Mesenchymal stem cell (in vitro differentiated cells and primary cell): ENCODE measurements around the gene ST8SIA2.

Experiments used
- DNase-seq: peaks from one replicate; pipeline ENCODE4 v3.0.0-alpha.2; 2013
- H2AFZ ChIP-seq: one replicate; pipeline ENCODE4 v1.6.1; 2013; ENCODE audit warnings: low read depth, mild to moderate bottlenecking, control low read depth, inconsistent platforms, low read length, moderate library complexity
- H2AK5ac ChIP-seq: 2 replicates; pipeline ENCODE4 v1.6.1; 2013; ENCODE audit warnings: low read length, moderate library complexity, mild to moderate bottlenecking, inconsistent platforms; ENCODE audit not compliant: severe bottlenecking
- H2BK120ac ChIP-seq: one replicate; pipeline ENCODE4 v1.6.1; 2013; ENCODE audit warnings: low read depth, mild to moderate bottlenecking, inconsistent platforms, low read length, moderate library complexity
- H2BK12ac ChIP-seq, 2 experiments: one replicate each; pipeline ENCODE4 v1.6.1; 2013; ENCODE audit warnings: inconsistent platforms in 2 of 2, low read length in 2 of 2, mild to moderate bottlenecking in 2 of 2, moderate library complexity in 2 of 2, control low read depth in 1 of 2
- H2BK15ac ChIP-seq: one replicate; pipeline ENCODE4 v1.6.1; 2013; ENCODE audit warnings: mild to moderate bottlenecking, low read depth, inconsistent platforms; ENCODE audit not compliant: poor library complexity, severe bottlenecking
- H2BK5ac ChIP-seq: 2 replicates; pipeline ENCODE4 v1.6.1; 2013; ENCODE audit warnings: low read depth, mild to moderate bottlenecking, low read length, control low read depth, inconsistent platforms; ENCODE audit not compliant: poor library complexity, severe bottlenecking
- H3K14ac ChIP-seq, 2 experiments: one replicate each; pipeline ENCODE4 v1.6.1; 2013; ENCODE audit warnings: inconsistent platforms in 2 of 2, low read length in 2 of 2, control low read depth in 1 of 2, mild to moderate bottlenecking in 1 of 2, moderate library complexity in 1 of 2
- H3K18ac ChIP-seq, 2 experiments: one replicate each; pipeline ENCODE4 v1.6.1; 2013; ENCODE audit warnings: inconsistent platforms in 2 of 2, low read length in 2 of 2, control low read depth in 1 of 2, low read depth in 1 of 2, mild to moderate bottlenecking in 1 of 2
- H3K23ac ChIP-seq, 2 experiments: one replicate each; pipeline ENCODE4 v1.6.1; 2013; ENCODE audit warnings: inconsistent platforms in 2 of 2, low read length in 2 of 2, mild to moderate bottlenecking in 2 of 2, moderate library complexity in 2 of 2, control low read depth in 1 of 2
- H3K27ac ChIP-seq: 2 replicates; pipeline ENCODE4 v1.5.1; 2013; ENCODE audit warnings: mild to moderate bottlenecking, moderate library complexity, low read length, control low read depth, inconsistent platforms; ENCODE audit not compliant: poor library complexity, severe bottlenecking
- H3K27me3 ChIP-seq, 2 experiments: 2 replicates each; pipeline versions ENCODE4 v1.6.1 to v1.7.0; 2013; ENCODE audit warnings: low read length in 2 of 2, mild to moderate bottlenecking in 2 of 2, moderate library complexity in 2 of 2, control low read depth in 1 of 2, inconsistent platforms in 1 of 2; ENCODE audit not compliant: control insufficient read depth in 1 of 2, insufficient read depth in 1 of 2
- H3K36me3 ChIP-seq, 2 experiments: 2 replicates each; pipeline versions ENCODE4 v1.6.1 to v1.7.0; 2013; ENCODE audit warnings: low read length in 2 of 2, control low read depth in 1 of 2, inconsistent platforms in 1 of 2, low read depth in 1 of 2, mild to moderate bottlenecking in 1 of 2; ENCODE audit not compliant: insufficient read depth in 2 of 2, control insufficient read depth in 1 of 2
- H3K4ac ChIP-seq, 2 experiments: one replicate each; pipeline ENCODE4 v1.6.1; 2013; ENCODE audit warnings: inconsistent platforms in 2 of 2, low read length in 2 of 2, mild to moderate bottlenecking in 2 of 2, moderate library complexity in 2 of 2, control low read depth in 1 of 2, low read depth in 1 of 2
- H3K4me1 ChIP-seq: 2 replicates; pipeline ENCODE4 v1.6.1; 2013; ENCODE audit warnings: low read depth, low read length, control low read depth; ENCODE audit not compliant: control insufficient read depth, insufficient read depth
- H3K4me2 ChIP-seq: 2 replicates; pipeline ENCODE4 v1.6.1; 2013; ENCODE audit warnings: low read length, mild to moderate bottlenecking, inconsistent platforms; ENCODE audit not compliant: poor library complexity, severe bottlenecking
- H3K4me3 ChIP-seq, 2 experiments: 2 replicates each; pipeline versions ENCODE4 v1.5.1 to v1.7.0; 2013; ENCODE audit warnings: low read length in 2 of 2, mild to moderate bottlenecking in 2 of 2, control low read depth in 1 of 2, low read depth in 1 of 2; ENCODE audit not compliant: insufficient read depth in 1 of 2
- H3K79me1 ChIP-seq: replicated peaks from 2 replicates; pipeline ENCODE4 v1.6.1; 2013; ENCODE audit warnings: mild to moderate bottlenecking, control low read depth, low read length, inconsistent platforms; ENCODE audit not compliant: poor library complexity, severe bottlenecking
- H3K9ac ChIP-seq: 2 replicates; pipeline ENCODE4 v1.7.0; 2013; ENCODE audit warnings: mild to moderate bottlenecking, low read length, moderate library complexity
- H3K9me3 ChIP-seq: 2 replicates; pipeline ENCODE4 v1.7.0; 2013; ENCODE audit warnings: mild to moderate bottlenecking, low read length; ENCODE audit not compliant: control insufficient read depth
- H4K8ac ChIP-seq: one replicate; pipeline ENCODE4 v1.6.1; 2013; ENCODE audit warnings: inconsistent platforms, mild to moderate bottlenecking, low read length, moderate library complexity
- H4K91ac ChIP-seq: one replicate; pipeline ENCODE4 v1.6.1; 2013; ENCODE audit warnings: mild to moderate bottlenecking, low read length, inconsistent platforms
- WGBS: methylation state at CpG from one replicate; pipeline ENCODE4 v1.1.7; 2013; ENCODE audit warnings: mixed read lengths; 5-methylcytosine and 5-hydroxymethylcytosine counted together

Gene ST8SIA2

DNA sequence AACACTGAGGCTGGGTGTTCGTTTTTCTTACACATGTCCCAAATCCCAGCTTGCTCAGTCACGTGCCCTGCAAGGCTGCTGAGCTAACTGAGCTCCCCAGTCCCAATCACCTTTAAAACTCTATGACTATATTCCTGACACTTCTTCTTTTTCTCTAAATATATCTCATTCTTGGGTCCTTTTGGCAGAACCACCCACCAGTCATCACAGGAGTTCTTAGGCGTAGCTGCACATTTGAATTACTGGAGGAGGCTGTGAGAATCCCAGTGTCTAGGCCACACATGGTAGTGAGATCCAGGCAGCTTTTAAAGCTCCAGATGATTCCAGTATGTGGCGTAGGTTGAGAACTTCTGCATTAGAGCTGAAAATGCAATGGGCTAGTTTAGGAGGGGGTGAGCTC, 66.3 kb downstream of the ST8SIA2 start:
- H3K14ac ChIP-seq: no peak overlapping the region
- H4K8ac ChIP-seq: no peak overlapping the region
- H3K4me2 ChIP-seq: no peak overlapping the region
- H3K9me3 ChIP-seq: no peaks in the 10 kb centered on the region
- no peaks in the 10 kb centered on the region for H3K4me1 ChIP-seq
- 80% methylated on average over 4 of the region's 4 CpGs for WGBS
- no peaks in the 10 kb centered on the region for H3K36me3 ChIP-seq
- DNase-seq: no peak
- H3K79me1 ChIP-seq: no peaks in the 10 kb centered on the region
- H3K9ac ChIP-seq: no peak overlapping the region
- H3K27ac ChIP-seq: no peak overlapping the region
- no peak overlapping the region for H2AFZ ChIP-seq
- H3K23ac ChIP-seq: no peak overlapping the region
- H3K27me3 ChIP-seq: peaks cover 0 to 25% of the 10 kb centered on the region in 2 experiments
- H2BK12ac ChIP-seq: no peak overlapping the region
- H2BK5ac ChIP-seq: no peak overlapping the region
- H4K91ac ChIP-seq: no peak overlapping the region
- H2BK120ac ChIP-seq: no peak overlapping the region
- no peak overlapping the region for H2AK5ac ChIP-seq
- no peak overlapping the region for H2BK15ac ChIP-seq
- no peak overlapping the region for H3K4me3 ChIP-seq
- no peak overlapping the region for H3K18ac ChIP-seq
- no peak overlapping the region for H3K4ac ChIP-seq

DNA sequence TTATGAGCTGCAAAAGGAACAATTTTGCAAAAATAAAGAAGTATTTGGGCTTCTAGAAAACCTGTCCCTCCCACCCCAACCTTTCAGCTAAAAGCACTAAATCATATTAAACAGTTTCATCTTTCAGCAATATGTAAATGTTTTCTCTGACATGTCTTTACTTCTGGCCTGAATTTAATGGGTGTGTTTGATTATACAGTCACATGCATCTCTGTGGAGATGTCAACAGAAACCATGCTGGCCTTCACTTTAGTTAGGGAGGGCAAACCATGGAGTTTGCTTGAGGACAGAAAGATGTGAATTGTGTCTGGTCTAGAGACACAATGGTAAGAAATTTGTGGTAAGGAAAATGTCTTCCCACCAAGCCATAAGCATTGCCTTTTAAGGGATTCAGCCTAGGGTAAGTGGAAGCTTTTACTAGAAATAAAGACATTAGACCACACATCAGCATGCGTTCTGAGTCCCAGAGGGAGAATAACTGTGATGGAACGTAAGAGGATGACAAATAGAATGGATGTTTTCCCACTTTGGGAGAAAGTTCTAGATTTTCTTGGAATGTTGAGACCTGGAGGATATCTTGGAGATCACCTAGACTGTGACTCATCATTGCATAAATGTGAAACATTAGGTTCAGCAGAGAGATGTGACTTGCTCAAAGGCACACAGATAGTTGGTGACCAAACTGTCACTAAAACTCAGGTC, 68.9 kb downstream of the ST8SIA2 start:
- 75% methylated on average over 2 of the region's 2 CpGs for WGBS
- Histone ChIP-seq H3K14ac (no peak overlapping the region), H2AFZ (no peak overlapping the region), H3K79me1 (no peaks in the 10 kb centered on the region), H3K4me3 (no peak overlapping the region), H3K4me1 (no peaks in the 10 kb centered on the region), H3K27me3 (peaks cover 0 to 17% of the 10 kb centered on the region in 2 experiments), H3K4ac (no peak overlapping the region), H2BK5ac (no peak overlapping the region), H4K91ac (no peak overlapping the region), H2BK15ac (no peak overlapping the region), H2BK12ac (no peak overlapping the region), H3K18ac (no peak overlapping the region), H3K4me2 (no peak overlapping the region), H2BK120ac (no peak overlapping the region), H2AK5ac (no peak overlapping the region), H3K9me3 (no peaks in the 10 kb centered on the region), H3K36me3 (no peaks in the 10 kb centered on the region), H3K9ac (no peak overlapping the region), H3K27ac (no peak overlapping the region), H3K23ac (no peak overlapping the region), H4K8ac (no peak overlapping the region)
- no peak for DNase-seq

DNA sequence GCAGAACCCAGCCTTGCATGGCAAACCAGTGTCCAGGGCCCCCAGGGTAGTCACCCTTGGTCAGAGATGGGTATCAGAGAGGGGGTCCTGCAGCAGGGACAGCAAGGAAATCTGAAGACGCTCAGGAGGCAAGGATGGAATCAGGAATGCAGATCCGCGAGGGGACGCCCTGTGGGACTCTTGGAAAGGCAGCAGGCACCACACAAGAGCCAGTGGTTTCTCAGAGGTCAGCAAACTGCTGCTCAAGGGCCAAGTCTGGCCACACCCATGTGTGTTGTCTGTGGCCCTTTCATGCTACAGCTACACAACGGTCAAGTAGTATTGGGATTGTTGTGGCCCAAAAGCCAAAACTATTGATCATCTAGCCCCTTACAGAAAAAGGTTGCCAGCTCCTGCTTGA, 69.7 kb downstream of the ST8SIA2 start:
- H3K9ac ChIP-seq: no peak overlapping the region
- H3K4ac ChIP-seq: no peak overlapping the region
- WGBS: 83% methylated on average over 5 of the region's 5 CpGs
- no peak overlapping the region for H3K4me3 ChIP-seq
- no peak overlapping the region for H3K18ac ChIP-seq
- no peak overlapping the region for H3K14ac ChIP-seq
- H2AFZ ChIP-seq: no peak overlapping the region
- H3K79me1 ChIP-seq: no peaks in the 10 kb centered on the region
- no peak overlapping the region for H2BK5ac ChIP-seq
- no peak overlapping the region for H4K91ac ChIP-seq
- no peaks in the 10 kb centered on the region for H3K9me3 ChIP-seq
- H2BK120ac ChIP-seq: no peak overlapping the region
- DNase-seq: no peak
- no peaks in the 10 kb centered on the region for H3K4me1 ChIP-seq
- no peak overlapping the region for H2BK15ac ChIP-seq
- H3K27ac ChIP-seq: no peak overlapping the region
- H3K23ac ChIP-seq: no peak overlapping the region
- H3K36me3 ChIP-seq: no peaks in the 10 kb centered on the region
- H3K4me2 ChIP-seq: no peak overlapping the region
- no peak overlapping the region for H2BK12ac ChIP-seq
- H2AK5ac ChIP-seq: no peak overlapping the region
- no peak overlapping the region for H4K8ac ChIP-seq
- peaks cover 0 to 9% of the 10 kb centered on the region in 2 experiments for H3K27me3 ChIP-seq

DNA sequence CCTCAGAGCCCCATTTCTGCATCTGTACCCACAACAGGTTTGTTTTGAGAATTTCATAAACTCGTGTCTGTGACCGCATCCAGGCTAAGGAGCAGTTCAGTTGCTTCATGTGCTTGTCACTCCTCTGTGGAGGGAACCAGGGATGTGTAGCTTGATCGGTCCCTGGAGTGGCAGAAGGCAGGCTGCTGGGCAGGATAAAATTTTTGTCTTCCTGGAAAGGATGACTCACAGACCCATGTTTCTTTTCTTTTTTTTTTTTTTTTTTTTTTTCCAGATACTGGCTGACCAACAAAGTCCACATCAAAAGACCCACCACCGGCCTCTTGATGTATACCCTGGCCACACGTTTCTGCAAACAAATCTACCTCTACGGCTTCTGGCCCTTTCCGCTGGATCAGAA, 70.1 kb downstream of the ST8SIA2 start:
- Histone ChIP-seq H2AK5ac (no peak overlapping the region), H3K4me3 (no peak overlapping the region), H3K9me3 (no peaks in the 10 kb centered on the region), H3K27ac (no peak overlapping the region), H2BK5ac (no peak overlapping the region), H3K79me1 (no peaks in the 10 kb centered on the region), H3K36me3 (no peaks in the 10 kb centered on the region), H3K27me3 (peaks cover 0 to 12% of the 10 kb centered on the region in 2 experiments), H3K14ac (no peak overlapping the region), H3K4ac (no peak overlapping the region), H2BK12ac (no peak overlapping the region), H2BK15ac (no peak overlapping the region), H4K8ac (no peak overlapping the region), H3K18ac (no peak overlapping the region), H3K4me2 (no peak overlapping the region), H4K91ac (no peak overlapping the region), H3K23ac (no peak overlapping the region), H2AFZ (no peak overlapping the region), H3K9ac (no peak overlapping the region), H3K4me1 (no peaks in the 10 kb centered on the region), H2BK120ac (no peak overlapping the region)
- 84% methylated on average over 7 of the region's 7 CpGs for WGBS
- DNase-seq: no peak
